ENCODE data around the gene ELP4. TPM values are rescaled to one million over a fixed set of nuclear protein-coding genes. Genes with fewer than 3 reads are reported as not detected.
"Not testable (repeated sequence)": the region's sequence is repeated elsewhere in the genome, so short reads cannot be mapped to it uniquely, and the experiment has no call there.

Gene ELP4
- polyA plus RNA-seq, 3 donors: 6.0 to 17.8 (median 16.4) TPM

GRCh38 chr11:31579412-31579811 lies 69.8 kb downstream of the ELP4 start:
- H3K27me3 ChIP-seq (ENCODE audit: control insufficient read depth in 2 of 2, insufficient read depth in 2 of 2, low read length in 2 of 2); H3K4me1 Mint-ChIP-seq; H3K9me3 ChIP-seq (replicated peaks in 1 of 2; ENCODE audit: control insufficient read depth in 1 of 2, insufficient read depth in 1 of 2, low read length in 2 of 2); H3K27ac ChIP-seq (ENCODE audit: low read depth in 1 of 2, low read length in 2 of 2); H3K4me3 Mint-ChIP-seq; H2AFZ ChIP-seq (ENCODE audit: insufficient read depth, low read depth, low read length, poor library complexity, severe bottlenecking); H3K4me1 ChIP-seq (ENCODE audit: control insufficient read depth in 1 of 2, insufficient read depth in 2 of 2, low read length in 2 of 2); H3K4me2 ChIP-seq (replicated peaks; ENCODE audit: extremely low read depth, low read length, poor library complexity, severe bottlenecking); H4K20me1 ChIP-seq (ENCODE audit: insufficient read depth, low read length); H3K9ac ChIP-seq (ENCODE audit: insufficient read depth, low read length, poor library complexity, severe bottlenecking); intact Hi-C loops (cut with micrococcal nuclease); H3K4me3 ChIP-seq (replicated peaks in 1 of 3; ENCODE audit: low read depth in 2 of 3, low read length in 3 of 3); H3K36me3 ChIP-seq (replicated peaks in 1 of 2; ENCODE audit: control insufficient read depth in 1 of 2, insufficient read depth in 2 of 2, low read length in 2 of 2); DNase-seq; H3K27me3 Mint-ChIP-seq (ENCODE audit: low read depth in 3 of 3); H3K79me2 ChIP-seq (ENCODE audit: insufficient read depth, low read length); H3K36me3 Mint-ChIP-seq; H3K27ac Mint-ChIP-seq: not testable (repeated sequence)
- peaks cover 15 to 29% (median 23%) of the 10 kb centered on the region in 7 donors for H3K9me3 Mint-ChIP-seq
- WGBS (ENCODE audit: insufficient coverage): no CpG with 5 or more reads among the region's 3 CpGs

GRCh38 chr11:31582697-31583096 lies 73.1 kb downstream of the ELP4 start:
- Mint-ChIP-seq H3K4me3 (no peak overlapping the region), H3K27me3 (ENCODE audit: low read depth in 3 of 3) (peaks cover 0 to 2% (median 1%) of the 10 kb centered on the region in 3 donors), H3K4me1 (no peaks in the 10 kb centered on the region), H3K36me3 (peaks cover 3 to 4% of the 10 kb centered on the region in 2 donors), H3K9me3 (peaks cover 2 to 9% (median 5%) of the 10 kb centered on the region in 7 donors), H3K27ac (no peak overlapping the region)
- no peak for DNase-seq
- no peaks in the 10 kb centered on the region for H3K79me2 ChIP-seq (ENCODE audit: insufficient read depth, low read length)
- no peaks in the 10 kb centered on the region for H3K36me3 ChIP-seq (replicated peaks in 1 of 2; ENCODE audit: control insufficient read depth in 1 of 2, insufficient read depth in 2 of 2, low read length in 2 of 2)
- no peak overlapping the region for H2AFZ ChIP-seq (ENCODE audit: insufficient read depth, low read depth, low read length, poor library complexity, severe bottlenecking)
- no peaks in the 10 kb centered on the region for H3K27me3 ChIP-seq (ENCODE audit: control insufficient read depth in 2 of 2, insufficient read depth in 2 of 2, low read length in 2 of 2)
- H3K4me1 ChIP-seq (ENCODE audit: control insufficient read depth in 1 of 2, insufficient read depth in 2 of 2, low read length in 2 of 2): no peaks in the 10 kb centered on the region
- no peaks in the 10 kb centered on the region for H4K20me1 ChIP-seq (ENCODE audit: insufficient read depth, low read length)
- no peak for TF ChIP-seq CTCF (IDR thresholded peaks at IDR 0.05)
- H3K9me3 ChIP-seq (replicated peaks in 1 of 2; ENCODE audit: control insufficient read depth in 1 of 2, insufficient read depth in 1 of 2, low read length in 2 of 2): no peaks in the 10 kb centered on the region
- H3K4me2 ChIP-seq (replicated peaks; ENCODE audit: extremely low read depth, low read length, poor library complexity, severe bottlenecking): no peak overlapping the region
- intact Hi-C loops (cut with micrococcal nuclease): no loop called here
- no CpG with 5 or more reads among the region's 1 CpG for WGBS (ENCODE audit: insufficient coverage)
- H3K9ac ChIP-seq (ENCODE audit: insufficient read depth, low read length, poor library complexity, severe bottlenecking): no peak overlapping the region
- H3K27ac ChIP-seq (ENCODE audit: low read depth in 1 of 2, low read length in 2 of 2): no peak overlapping the region
- no peak overlapping the region for H3K4me3 ChIP-seq (replicated peaks in 1 of 3; ENCODE audit: low read depth in 2 of 3, low read length in 3 of 3)

All from CD14-positive monocyte (primary cell).